Measurements from ENCODE around the gene AGRN. TPM values are rescaled to one million over a fixed set of nuclear protein-coding genes. Genes with fewer than 3 reads are reported as not detected.
A peak's percentile ranks its signal among the peaks of the same experiment; 100 is the strongest.

The AGRN gene
- total and polyA plus RNA-seq, 2 of the 4 experiments (the other 2 are of a cell fraction) = 8.1 to 115 TPM

GRCh38 chr1:1069056-1069710 lies 49.3 kb downstream of the AGRN start (continued):
- TF ChIP-seq RCOR1 (IDR thresholded peaks at IDR 0.05; ENCODE audit: insufficient replicate concordance, low read length) (no peak), NFE2L2 (IDR thresholded peaks at IDR 0.05; ENCODE audit: low read depth, low read length) (no peak)

GRCh38 chr1:1069711-1070676 lies 50.1 kb downstream of the AGRN start:
- H2AK9ac ChIP-seq (replicated peaks; ENCODE audit: low read depth, low read length, poor library complexity) = peak overlapping the region; percentile 90
- no peak overlapping the region for H3K14ac ChIP-seq (replicated peaks; ENCODE audit: low read depth, low read length)
- no peak overlapping the region for H4K5ac ChIP-seq (ENCODE audit: low read depth, low read length)
- 62% methylated on average over 20 of the region's 40 CpGs; no CpG with 5 or more reads in 1 of the 2 experiments for WGBS, 2 experiments (ENCODE audit: extremely low coverage in 2 of 2, insufficient read length in 1 of 2)
- H2BK5ac ChIP-seq (ENCODE audit: low read depth, low read length, poor library complexity, severe bottlenecking) = no peak overlapping the region
- peak overlapping the region; percentile 100 for H2AFZ ChIP-seq (replicated peaks; ENCODE audit: low read length, poor library complexity)
- peak overlapping the region in 1 of 2 experiments; percentile 42; a peak in 1 of 4 replicates for H4K8ac ChIP-seq (ENCODE audit: low read depth in 2 of 2, low read length in 2 of 2)
- H3K27me3 ChIP-seq (ENCODE audit: control insufficient read depth, insufficient read depth, low read length) = no peaks in the 10 kb centered on the region; the same call in 1 of the 2 replicates
- ChIA-PET POLR2A (ENCODE audit: unreplicated experiment) (no interaction called here), CTCF (no interaction called here)
- H3K23ac ChIP-seq (ENCODE audit: low read depth, low read length) = no peak overlapping the region
- 0 out of 2 replicates have a peak overlapping the region, but pooled peaks have one; percentile 27 for H3K4ac ChIP-seq (ENCODE audit: low read depth, low read length)
- peak overlapping the region; percentile 78; the same call in 1 of the 2 replicates for H3K4me3 ChIP-seq (ENCODE audit: insufficient read depth, low read depth, low read length)
- H3K4me2 ChIP-seq (ENCODE audit: low read depth, low read length) = no peak overlapping the region
- dilution Hi-C loops (cut with HindIII; ENCODE audit: low sequenced_read_pairs, unreplicated experiment) (no loop called here), in situ Hi-C loops (cut with MboI; ENCODE audit: low sequenced_read_pairs) (no loop called here), intact Hi-C loops (cut with micrococcal nuclease) (no loop called here)
- no peaks in the 10 kb centered on the region for H3K79me1 ChIP-seq (ENCODE audit: low read depth in 1 of 2, low read length in 2 of 2)
- H3K4me1 ChIP-seq (ENCODE audit: control insufficient read depth, insufficient read depth, low read length) = peaks cover 2% of the 10 kb centered on the region; the same call in 1 of the 2 replicates
- TF ChIP-seq FOS (IDR thresholded peaks at IDR 0.05; ENCODE audit: low read depth, low read length) = no peak
- TF ChIP-seq BHLHE40 (IDR thresholded peaks at IDR 0.05; ENCODE audit: low read depth, low read length) = peak; percentile 28; the same call in 1 of the 2 replicates
- no peak overlapping the region for H2BK20ac ChIP-seq (ENCODE audit: low read depth, low read length)
- no peaks in the 10 kb centered on the region for H3K9me3 ChIP-seq (ENCODE audit: control insufficient read depth, insufficient read depth, low read length)
- peak; percentile 29 for DNase-seq
- no peak overlapping the region for H4K91ac ChIP-seq (ENCODE audit: insufficient read depth, low read depth, low read length)
- no peak overlapping the region for H3K9ac ChIP-seq (ENCODE audit: low read depth, low read length)
- H3K36me3 ChIP-seq (ENCODE audit: control insufficient read depth, insufficient read depth, low read length) = no peaks in the 10 kb centered on the region
- H3K27ac ChIP-seq (ENCODE audit: insufficient read depth, low read length) = no peak overlapping the region
- peak; percentile 3; the same call in 1 of the 2 replicates for ATAC-seq (ENCODE audit: low read depth)
- H2BK120ac ChIP-seq (ENCODE audit: low read depth, low read length) = no peak overlapping the region
- no peaks in the 10 kb centered on the region for H4K20me1 ChIP-seq (ENCODE audit: insufficient read depth, low read length)
- no peak overlapping the region for H3K56ac ChIP-seq (ENCODE audit: extremely low read depth, insufficient read depth, low read length)
- H2AK5ac ChIP-seq (ENCODE audit: low read depth, low read length) = peak overlapping the region; percentile 59; the same call in 1 of the 2 replicates
- BruUV-seq (replicated peaks) = no TSS peak
- H3K9me1 ChIP-seq (ENCODE audit: insufficient read depth, low read length) = no peaks in the 10 kb centered on the region
- H2BK15ac ChIP-seq (ENCODE audit: low read depth, low read length) = no peak overlapping the region
- H3K18ac ChIP-seq (ENCODE audit: low read depth, low read length) = no peak overlapping the region

Measured in IMR-90 (cell line).